HG02759 (cell line): ENCODE results near the gene GLIS1.

Experiments
- ATAC-seq: cut with Tn5 transposase; IDR thresholded peaks from one replicate; pipeline ENCODE4 v1.9.1; 2021; ENCODE audit warnings: mild to moderate bottlenecking, moderate library complexity; ENCODE audit not compliant: unreplicated experiment

Gene GLIS1

DNA sequence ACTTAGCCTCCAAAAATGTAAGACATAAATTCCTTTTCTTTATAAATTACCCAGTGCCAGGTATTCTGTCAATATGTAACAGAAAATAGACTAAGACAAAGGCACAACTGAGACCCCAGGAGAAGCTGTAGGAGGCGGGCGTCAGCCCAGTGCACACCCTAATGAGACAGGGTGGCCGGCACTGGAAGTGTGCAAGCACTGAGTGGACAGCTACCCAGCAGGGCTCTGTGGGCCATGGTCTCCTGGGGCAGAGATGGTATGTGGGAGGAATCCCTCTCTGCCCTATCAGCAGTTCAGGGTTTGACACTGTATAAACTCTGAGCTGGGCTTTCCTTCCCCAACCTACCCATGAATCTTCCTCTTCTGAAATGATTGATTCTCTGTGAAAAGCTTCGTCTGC lies 139.5 kb downstream of the GLIS1 start:
- ATAC-seq, result no peak

DNA sequence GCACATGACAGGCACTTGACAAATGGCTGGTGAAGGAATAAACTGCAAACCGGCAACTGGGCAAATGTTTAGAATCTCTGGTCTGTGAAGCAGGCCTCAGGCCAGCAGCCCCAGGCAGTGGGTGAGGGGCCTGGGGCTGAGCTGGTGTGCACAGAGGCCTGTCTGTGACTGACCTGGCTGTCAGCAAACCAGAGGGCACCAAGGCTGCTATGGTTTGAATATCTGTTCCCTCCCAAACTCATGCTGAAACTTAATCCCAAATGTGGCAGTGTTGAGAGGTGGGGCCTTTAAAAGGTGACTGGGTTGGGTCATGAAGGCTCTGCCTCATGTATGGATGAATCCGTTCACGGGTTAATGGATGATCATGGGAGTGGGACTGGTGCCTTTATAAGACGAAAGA lies 140.0 kb downstream of the GLIS1 start:
- no peak for ATAC-seq

DNA sequence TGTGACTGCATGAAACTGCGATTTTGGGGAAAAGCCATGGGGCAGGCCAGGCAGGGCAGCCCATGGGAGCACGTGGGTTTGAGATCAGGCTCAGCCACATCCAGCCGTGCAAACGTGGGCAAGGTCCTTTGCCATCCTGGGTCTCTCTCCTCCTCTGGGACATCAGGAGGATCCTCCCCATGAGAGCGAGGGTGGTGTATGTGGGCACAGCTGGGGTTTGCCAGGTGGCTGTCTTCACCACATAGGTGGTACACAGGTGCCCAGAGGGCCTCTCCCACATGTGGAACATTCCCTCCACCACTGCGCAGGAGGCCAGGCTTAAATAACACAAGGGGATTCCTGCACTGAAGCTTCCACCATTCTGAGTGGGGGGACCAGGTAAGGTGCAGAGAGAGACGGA lies 143.1 kb downstream of the GLIS1 start:
- no peak for ATAC-seq

DNA sequence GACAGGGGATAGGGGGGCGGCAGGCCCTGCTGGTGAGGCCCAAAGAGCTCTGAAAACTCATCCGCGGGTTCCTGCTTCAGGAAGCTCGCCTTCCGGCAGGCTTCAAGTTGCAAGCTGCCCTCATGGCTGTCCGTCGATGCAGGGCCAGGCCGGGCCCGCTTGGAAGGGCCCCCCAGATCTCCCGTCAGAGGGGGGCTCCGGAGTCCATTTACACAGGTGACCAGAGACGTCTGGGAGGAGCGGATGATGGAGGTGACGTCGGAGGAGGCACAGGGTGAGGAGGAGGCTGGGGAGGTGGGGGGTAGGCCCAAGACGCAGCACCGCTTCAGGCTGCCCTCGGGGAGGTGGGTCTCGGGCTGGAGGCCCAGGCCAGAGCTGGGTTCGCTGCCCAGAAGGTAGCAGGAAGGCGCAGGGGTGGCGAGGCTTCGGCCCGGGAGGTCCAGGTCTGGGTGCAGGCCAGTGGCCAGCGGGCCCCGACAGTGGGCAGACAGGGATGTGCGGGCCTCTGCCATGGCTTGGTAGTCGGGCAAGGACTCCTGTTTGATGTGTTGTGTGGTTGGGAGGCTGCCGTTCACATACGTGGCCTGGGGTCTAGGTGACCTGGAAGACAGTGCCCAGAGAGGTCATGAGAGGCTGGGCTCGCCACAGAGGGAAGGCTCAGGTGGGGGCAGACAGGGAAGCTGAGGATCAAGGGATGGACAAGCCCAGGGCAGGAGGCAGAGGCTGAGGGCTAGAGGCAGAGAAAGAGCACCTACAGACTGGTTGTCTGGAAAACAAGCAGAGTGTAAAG lies 144.4 kb downstream of the GLIS1 start:
- no peak for ATAC-seq

DNA sequence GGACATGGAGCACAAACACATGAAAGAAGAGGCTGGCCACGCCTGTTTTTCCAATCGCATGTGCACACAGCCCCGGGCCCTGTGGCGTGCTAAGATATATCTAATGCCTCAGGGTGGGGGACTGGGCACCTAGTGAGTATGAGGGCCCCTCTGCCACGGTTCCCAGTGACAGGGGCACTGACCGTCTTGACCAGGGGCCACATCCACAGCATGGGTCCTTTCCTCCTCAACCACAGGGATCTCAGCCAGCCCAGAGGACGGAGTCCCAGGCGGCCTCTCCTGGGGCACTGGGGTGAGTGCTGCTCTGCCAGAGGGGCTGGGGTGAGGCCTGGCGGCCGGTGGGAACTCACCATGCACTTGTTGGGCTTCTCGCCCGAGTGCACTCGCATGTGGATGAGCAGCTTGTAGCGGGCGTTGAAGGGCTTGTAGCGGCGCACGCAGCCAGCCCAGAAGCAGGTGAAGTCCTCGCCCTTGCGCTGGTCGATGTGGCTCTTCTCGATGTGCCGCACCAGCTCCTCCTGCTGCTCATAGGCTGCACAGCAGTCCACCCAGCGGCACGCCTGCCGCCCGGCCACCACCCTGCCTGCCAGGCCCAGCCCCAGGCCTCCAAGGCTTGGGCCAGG lies 145.1 kb downstream of the GLIS1 start:
- ATAC-seq, result no peak

DNA sequence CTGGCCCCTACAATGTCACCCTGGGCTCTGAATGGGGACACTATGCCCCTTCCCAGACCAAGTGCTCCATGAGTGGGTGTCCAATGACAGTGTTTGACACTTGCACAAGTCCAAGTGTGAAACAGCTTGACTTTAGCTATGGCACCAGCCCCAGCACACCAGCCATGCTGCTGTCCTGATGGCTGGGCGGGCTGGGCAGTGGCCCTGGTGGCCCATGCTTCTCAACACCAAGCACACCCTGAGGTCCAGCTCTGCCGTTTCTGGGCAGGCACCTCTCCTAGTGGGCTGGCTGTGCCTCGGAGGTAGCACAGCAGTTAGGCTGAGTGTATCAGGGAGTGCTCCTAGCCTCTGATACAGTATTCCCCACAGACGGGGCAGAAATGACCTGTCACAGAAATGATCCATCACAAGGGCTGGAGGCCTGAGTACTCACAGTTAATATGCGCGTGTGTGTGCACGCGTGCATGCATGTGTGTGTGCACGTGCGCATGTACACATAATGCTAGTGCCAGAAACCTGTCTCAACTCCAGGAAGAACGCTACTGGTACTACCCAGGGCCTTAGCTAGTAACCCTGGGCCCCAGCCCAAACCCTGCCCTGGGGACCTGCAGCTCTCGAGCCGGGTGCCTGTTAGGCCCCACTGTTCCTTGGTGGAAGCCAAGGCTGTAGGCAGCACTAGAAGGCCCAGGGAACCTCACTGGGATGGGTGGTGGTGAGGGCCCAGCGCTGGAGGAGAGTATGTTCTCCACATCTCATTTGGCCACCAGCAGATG lies 145.8 kb downstream of the GLIS1 start:
- ATAC-seq, result no peak

DNA sequence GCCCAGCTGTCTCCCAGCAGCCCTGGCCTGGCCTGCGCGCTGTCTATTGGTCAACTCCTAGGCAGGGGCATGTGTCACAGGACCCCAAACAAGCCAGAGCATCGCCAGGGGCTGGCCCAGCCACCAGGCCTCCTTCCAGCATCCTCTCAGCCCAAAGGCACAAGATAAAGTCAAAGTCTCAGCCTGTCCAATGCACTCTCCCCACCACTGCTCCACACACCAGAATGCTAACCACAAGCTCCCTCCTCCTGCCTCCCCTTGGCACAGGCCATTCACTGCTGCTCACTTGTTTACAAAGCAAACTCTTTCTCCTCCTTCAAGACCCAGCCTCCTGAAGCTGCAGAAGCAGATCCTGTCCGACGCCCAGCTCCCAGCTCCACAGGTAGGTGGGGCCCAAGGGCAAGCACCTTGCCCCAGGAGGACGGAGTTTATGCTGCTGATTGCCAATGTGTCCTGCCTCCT lies 146.4 kb downstream of the GLIS1 start:
- no peak for ATAC-seq

DNA sequence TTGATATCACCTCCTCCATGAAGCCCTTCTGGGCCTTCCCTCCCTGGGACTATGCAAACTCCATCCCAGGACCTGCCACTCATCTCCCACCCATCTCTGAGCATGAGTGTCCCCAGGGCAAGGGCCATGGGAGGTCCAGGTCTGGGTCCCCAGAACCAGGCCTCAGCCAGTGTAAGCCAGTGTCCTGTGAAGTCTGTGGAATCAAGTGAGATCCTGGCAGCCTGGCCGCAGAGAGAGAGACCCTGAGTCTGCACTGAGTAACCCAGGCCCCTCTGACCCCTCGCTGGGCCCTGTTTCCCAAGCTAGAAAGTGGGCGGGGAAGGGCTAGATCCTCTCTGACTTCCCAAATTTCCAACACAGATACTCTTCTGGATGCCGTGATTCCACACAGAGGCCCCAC lies 147.0 kb downstream of the GLIS1 start:
- ATAC-seq, result no peak

DNA sequence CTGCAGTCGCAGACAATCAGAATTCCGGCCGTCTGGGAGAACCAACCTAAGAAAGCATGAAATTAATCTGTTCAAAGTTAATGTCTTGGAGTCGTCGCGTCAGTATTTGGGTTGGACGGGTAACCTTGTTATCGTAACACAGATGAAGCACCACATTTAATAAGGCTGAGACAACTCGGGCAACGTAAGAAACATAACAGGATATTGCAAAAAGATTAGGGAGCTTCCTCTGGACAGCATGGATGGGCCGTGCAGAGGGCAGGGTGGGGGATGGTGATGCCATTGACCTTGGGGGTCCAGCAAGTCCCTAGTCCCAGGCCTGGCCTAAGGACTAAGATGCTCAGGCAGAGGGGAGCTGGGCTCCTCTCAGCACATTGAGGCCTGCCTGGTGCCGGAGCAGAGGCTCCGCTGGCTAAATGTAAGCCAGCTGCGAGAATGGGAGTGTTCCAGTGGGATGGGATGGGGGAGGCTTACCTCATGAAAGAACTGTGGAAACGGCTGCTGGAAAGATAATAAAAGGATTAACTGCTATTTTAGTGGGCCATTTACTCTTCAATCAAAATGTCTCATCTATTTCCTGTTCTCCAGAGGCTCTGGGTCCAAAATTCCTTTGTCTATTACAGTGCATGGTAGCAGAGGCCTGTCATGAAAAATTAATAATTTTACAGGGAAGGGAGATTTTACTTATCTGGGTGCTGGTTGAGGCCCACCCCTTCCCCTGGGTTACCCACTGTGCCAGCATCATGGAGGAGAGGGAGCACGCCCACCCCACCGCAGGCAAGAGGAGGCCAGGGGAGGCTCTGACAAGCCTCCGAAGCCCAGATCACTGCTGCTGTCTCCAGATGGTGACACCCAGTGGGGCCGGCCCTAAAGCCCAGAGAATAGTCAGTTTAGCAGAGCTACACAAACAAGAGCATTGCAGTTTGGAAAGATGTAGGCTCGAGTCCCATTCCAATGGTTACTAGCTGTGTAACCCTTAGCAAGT lies 148.1 kb downstream of the GLIS1 start:
- no peak for ATAC-seq

DNA sequence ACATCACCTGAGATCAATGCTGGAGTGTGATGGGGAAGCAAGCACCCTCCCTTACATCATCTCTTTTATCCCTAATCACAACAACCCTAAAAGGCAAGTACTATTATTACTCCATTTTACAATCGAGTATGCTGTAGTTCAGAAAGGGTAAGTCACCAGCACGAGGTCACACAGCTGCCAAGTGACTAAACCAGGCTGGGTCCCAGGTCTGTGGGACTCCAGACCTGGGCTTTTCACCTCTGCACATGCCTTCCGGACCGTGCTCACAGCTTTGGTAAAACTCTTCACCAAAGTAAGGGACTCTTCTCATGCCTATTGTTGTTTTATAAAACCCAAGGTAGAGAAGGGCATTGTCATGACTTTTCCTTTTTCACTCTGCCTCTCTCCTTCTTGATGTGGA lies 148.9 kb downstream of the GLIS1 start:
- ATAC-seq, result no peak

DNA sequence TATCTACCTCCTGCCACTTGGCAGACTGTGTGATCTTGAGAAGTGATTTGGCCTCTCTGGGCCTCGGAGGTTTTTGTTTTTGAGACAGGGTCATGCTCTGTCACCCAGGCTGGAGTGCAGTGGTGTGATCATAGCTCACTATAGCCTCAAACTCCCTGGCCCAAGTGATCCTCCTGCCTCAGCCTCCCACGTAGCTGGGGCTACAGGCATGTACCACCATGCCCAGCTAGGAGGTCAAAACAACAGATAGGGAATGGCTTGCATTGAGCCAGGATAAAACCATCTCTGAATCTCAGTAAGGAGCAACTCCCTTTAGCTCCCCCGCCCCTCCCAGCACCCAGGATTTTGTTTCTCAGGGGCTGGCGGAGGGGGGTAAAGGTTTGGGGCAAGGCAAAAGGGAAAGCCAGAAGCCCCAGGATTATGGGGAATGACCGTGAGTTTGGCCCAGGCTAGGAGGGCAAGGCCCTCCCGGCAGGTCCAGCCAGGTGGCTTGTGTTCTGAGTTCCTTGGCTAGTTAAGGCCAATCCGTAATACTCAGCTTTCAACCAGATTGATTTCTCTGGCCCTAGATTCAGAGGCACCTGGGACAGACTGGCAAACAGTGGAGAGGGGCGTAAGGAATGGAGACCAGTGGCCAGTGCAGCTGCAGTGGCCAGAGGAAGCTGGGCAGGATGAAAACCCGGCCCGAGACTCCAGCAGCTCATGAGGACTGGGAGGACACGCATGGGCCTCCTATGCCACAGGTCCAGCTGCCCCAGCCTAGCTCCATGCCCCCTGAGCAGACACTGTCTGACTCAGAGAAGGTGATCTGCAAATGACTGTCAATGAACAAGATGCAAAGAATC lies 149.7 kb downstream of the GLIS1 start:
- ATAC-seq, result no peak

DNA sequence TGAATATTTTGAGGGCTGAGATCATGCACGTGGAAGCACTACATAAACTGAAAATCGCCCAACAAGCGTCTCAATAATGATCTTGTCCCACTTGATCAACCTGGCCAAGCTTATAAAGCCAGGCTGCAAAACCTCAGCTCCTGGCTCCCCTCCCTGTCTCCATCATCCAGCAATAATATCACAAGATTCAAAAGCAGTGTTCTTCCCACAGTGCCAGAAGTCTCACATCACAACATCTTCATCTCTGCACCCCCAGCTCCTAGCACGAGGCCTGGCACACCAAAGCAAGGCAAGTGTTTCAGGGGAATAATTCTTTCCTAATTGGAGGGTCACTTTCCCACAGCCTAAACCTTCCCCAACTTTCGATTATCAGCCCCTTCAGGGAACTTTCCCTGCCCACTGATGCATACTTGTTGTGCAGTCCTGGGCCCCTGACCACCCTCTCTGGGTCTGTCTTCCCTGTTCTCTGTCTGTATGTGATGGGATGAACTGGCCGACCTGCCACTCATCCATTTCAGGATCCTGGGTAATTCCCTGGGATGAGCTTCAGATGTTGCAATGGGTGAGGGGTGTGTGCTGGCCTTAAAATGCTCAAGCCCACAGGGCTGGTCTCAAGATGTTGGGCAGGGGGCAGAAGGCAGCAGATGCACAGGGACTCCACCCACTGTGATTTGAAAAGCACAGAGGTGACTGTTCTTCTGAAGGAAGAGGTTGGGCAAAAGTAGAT lies 150.7 kb downstream of the GLIS1 start:
- ATAC-seq, result no peak

DNA sequence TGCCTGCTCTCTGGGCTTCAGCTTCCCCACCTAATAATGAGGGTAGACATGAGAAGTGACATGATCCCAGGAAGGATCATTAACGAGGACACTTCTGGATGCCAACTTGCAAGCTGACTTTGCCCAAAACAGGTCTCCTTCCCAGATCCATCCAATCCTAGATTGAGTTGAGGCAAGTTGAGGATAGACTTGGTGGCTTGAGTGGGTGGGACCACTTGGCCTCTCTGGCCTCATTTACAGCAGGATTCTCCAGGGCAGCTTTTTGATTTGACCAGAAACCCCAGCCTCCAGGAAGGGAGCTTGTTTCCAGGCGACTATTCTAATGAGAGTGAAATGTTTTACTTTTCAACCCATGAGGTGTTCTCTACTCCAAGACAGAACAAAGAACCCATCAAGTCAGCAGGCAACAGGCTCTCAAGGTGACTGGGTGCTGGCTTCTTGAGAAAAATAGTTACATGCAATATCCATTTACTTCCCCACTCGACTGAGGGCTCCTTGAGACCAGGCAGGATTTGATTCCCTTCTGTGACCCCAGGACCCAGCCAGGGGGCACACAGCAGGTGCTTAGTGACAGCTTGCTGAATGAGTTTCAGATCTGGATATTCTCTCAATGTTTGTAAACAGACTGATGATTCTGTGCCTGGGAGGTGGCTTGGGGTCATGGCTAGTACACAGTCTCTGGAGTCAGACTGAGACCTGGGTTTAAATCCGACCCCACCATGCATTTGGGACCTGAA lies 151.5 kb downstream of the GLIS1 start:
- ATAC-seq, result no peak

DNA sequence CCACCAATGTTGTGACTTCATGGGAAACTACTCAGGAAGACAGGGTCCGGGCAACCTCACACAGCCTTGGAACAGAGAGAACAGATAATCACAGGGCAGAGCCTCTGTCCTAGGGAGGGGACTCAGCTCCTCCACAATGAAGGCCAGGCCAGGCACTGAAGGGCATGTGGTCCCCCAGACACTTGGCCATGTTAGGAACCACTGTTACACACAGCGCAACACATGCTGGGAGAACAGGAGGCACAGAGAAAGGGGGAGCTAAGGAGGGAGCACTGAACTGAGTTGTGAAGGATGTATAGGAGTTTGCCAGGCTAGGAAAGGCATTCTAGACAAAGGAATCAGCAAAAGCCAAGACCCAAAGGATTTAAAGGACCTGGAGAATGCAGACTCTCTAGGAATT lies 152.2 kb downstream of the GLIS1 start:
- ATAC-seq, result no peak

DNA sequence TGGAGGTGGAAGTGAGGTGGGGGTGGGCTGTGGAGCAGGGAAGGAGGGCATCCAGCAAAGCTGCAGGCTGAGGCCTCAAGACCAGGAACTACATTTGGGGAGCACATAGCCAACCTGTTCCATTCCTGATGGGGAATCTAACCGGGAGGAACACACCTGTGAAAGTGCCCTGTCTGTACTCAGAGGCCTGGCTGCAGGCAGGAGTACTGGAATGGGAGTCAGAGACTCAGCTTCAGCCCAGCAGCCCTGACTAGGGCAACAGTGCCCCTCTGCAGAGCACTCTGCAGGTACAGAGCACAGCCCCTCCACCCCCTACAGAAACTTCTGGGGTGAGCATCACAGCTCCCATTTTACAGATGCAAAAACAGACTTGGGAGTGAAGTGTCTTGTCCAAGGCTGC lies 153.4 kb downstream of the GLIS1 start:
- ATAC-seq, result no peak

DNA sequence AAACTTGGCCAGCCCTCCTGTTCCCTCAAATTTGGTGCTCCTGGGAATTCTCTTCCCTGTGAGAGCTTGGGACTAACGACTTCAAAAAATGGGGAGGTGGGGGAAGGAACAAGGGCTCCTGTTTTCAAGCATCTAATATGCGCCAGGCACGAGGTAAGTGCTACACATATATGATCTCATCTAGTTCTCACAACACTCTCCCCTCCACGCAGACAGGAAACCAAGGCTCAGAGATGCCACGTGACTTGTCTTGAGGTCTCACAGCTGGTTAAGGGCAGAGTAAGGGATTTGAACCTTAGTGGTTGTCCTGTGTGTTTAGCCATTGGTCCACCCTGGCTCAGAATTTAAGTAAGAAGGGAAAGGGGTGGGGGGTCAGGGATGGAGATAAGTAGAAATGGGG lies 153.8 kb downstream of the GLIS1 start:
- no peak for ATAC-seq

DNA sequence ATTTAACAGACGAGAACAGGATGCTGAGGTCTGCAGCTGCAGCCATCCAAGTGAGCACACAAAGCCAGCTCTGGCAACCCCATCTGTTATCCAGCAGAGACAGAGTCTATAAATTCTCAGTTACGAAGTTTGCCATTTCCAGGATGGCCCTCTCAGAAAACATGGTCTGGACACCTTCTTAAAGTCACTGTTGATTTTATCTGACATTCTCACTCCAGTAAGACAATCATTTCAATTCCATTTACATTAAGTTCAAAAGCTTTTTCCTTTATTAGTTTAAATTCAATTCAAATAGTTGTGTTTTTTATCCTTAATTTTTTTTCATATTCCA lies 154.2 kb downstream of the GLIS1 start:
- ATAC-seq, result no peak

DNA sequence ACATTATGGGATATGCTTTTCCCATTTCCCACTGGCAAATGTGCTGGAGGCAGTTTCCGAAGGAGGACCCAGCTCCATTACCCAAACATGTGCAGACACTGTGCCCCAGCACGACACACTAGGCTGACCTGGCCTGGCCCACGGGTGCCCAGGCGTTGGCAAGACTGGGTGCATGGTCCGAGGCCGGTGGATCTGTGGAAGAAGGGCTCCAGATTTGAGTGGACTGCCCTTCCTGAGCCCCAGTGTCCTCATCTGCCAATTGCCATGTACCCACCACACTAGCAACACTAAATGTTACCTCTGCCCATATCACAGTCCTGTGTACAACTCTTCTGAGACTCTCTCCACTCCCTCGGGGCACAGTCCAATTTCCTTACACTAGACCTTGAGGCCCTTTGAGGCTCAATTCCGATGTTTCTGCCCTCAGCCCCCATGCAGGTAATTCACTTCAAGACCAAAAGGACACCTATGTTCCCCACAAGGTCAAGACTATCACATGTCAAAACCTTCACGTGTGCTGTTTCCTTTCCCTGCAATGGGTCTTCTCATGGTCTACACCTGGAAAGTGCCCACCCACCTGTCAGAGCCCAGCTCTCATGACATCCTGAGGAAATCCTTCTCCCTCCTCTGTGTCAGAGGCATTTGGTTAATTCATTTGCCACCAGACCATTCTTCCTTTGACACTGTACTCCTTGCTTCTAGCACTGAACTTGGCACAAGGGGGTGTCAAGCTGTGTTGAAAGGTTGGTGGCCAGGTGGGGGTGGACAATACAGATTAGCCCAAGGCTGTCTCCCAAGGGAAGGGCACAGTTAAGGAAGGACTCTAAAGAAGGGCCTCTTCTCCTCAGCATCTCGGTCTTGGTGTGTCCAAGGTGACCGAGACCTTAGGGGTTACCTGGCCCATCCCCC lies 154.8 kb downstream of the GLIS1 start:
- no peak for ATAC-seq
